ENCODE data around the gene RPS6KL1. TPM values are rescaled to one million over a fixed set of nuclear protein-coding genes. Genes with fewer than 3 reads are reported as not detected.

Gene RPS6KL1
- total RNA-seq, 1 donor, result 0.09 TPM

GRCh38 chr14:74924061-74924460 is 1.0 kb upstream of the RPS6KL1 start:
- no peak for TF ChIP-seq CTCF (IDR thresholded peaks at IDR 0.05; ENCODE audit: insufficient read depth, low read length)
- DNase-seq (ENCODE audit: low read depth), result no peak
- H3K4me3 ChIP-seq (ENCODE audit: low read depth, low read length), result no peak overlapping the region

- no peak overlapping the region for H3K4me3 ChIP-seq (ENCODE audit: low read depth, low read length)
- TF ChIP-seq CTCF (IDR thresholded peaks at IDR 0.05; ENCODE audit: insufficient read depth, low read length), result no peak
- no peak for DNase-seq (ENCODE audit: low read depth)
These were observed 891 bp downstream of the RPS6KL1 start for GRCh38 chr14:74921987-74922751.

- no peak for DNase-seq (ENCODE audit: low read depth)
- H3K4me3 ChIP-seq (ENCODE audit: low read depth, low read length), result no peak overlapping the region
- no peak for TF ChIP-seq CTCF (IDR thresholded peaks at IDR 0.05; ENCODE audit: insufficient read depth, low read length)
These were observed 1.9 kb downstream of the RPS6KL1 start for GRCh38 chr14:74921053-74921620.

GRCh38 chr14:74920281-74920680 is 2.8 kb downstream of the RPS6KL1 start:
- no peak for DNase-seq (ENCODE audit: low read depth)
- TF ChIP-seq CTCF (IDR thresholded peaks at IDR 0.05; ENCODE audit: insufficient read depth, low read length), result no peak
- H3K4me3 ChIP-seq (ENCODE audit: low read depth, low read length), result no peak overlapping the region

DNA sequence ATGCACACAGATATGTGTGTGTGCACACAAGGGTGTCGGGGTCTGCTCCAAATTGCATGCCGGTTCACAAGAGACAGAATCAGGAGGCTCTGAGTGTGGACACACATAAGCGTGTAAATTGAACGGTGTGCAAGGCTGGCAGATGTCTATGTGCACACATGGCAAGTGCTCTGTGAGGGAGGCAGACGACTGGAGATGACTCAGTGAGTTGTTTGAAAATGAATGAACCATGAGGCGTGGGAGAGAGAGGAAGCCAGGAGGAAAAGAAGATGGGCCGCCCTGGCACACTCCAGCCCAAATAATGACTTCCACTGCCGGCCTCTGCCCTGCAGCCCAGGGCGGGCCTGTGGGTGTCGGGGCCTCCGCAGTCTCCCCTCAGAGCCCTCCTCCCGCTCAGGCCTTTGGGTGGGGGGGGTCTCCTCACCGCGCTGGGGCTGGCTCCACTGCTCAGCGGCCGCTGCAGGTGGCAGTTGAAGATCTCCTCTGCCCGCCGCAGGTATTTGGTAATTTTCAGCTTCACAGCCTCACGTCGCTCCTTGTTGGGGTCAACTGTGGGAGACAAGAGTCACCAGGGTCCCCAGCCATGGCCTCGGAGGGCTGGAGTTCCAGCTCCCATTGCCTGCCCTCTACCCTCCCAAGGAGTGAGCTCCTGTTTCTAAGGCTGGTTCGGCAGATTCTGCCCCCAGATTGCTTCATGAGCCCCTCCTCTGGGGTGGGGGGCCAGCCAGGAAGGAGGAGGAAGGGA is 3.5 kb downstream of the RPS6KL1 start:
- H3K4me3 ChIP-seq (ENCODE audit: low read depth, low read length), result no peak overlapping the region
- no peak for TF ChIP-seq CTCF (IDR thresholded peaks at IDR 0.05; ENCODE audit: insufficient read depth, low read length)
- no peak for DNase-seq (ENCODE audit: low read depth)

GRCh38 chr14:74918380-74918779 is 4.7 kb downstream of the RPS6KL1 start:
- DNase-seq (ENCODE audit: low read depth), result no peak
- TF ChIP-seq CTCF (IDR thresholded peaks at IDR 0.05; ENCODE audit: insufficient read depth, low read length), result no peak
- H3K4me3 ChIP-seq (ENCODE audit: low read depth, low read length), result no peak overlapping the region
